H1 (cell line): Measurements from ENCODE around the gene ZNF277. TPM values are rescaled to one million over a fixed set of nuclear protein-coding genes. Genes with fewer than 3 reads are reported as not detected.

ENCODE experiments used
- CTCF ChIA-PET: fragments of 300-600 bp; sonication (Branson Sonifier 250); formaldehyde crosslinking; loops from one replicate; lab custom pipeline; 2021; ENCODE audit not compliant: partially characterized antibody; lab: Charles Lee
- POLR2A ChIA-PET: fragments of 300-600 bp; sonication (Branson Sonifier 250); formaldehyde crosslinking; loops from one replicate; lab custom pipeline; 2021; ENCODE audit warnings: inconsistent platforms; ENCODE audit not compliant: partially characterized antibody; lab: Charles Lee
- DNase-seq, 2 experiments: peaks; one replicate each; pipeline versions ENCODE4 v3.0.0 to v3.0.0-alpha.2; 2010 to 2022; ENCODE audit warnings: low spot score in 2 of 2, low read depth in 1 of 2, mixed read lengths in 1 of 2
- FAIRE-seq: peaks from 2 replicates; lab custom pipeline; 2011; peaks lifted over from hg19 to GRCh38; lab: Jason Lieb, UNC
- H2AFZ ChIP-seq: 2 replicates; pipeline ENCODE4 v1.8.1; 2012; ENCODE audit warnings: low read length, inconsistent platforms
- H2AK5ac ChIP-seq: 2 replicates; pipeline ENCODE4 v1.6.1; 2013; ENCODE audit warnings: low read depth, low read length
- H2BK120ac ChIP-seq: replicated peaks from 2 replicates; pipeline ENCODE3; 2013; ENCODE audit warnings: low read depth, low read length, inconsistent platforms
- H2BK12ac ChIP-seq: 2 replicates; pipeline ENCODE4 v1.6.1; 2013; ENCODE audit warnings: low read depth, low read length
- H2BK15ac ChIP-seq: 2 replicates; pipeline ENCODE4 v1.6.1; 2013; ENCODE audit warnings: low read length
- H2BK20ac ChIP-seq: 2 replicates; pipeline ENCODE4 v1.6.1; 2013; ENCODE audit warnings: low read length
- H2BK5ac ChIP-seq: 2 replicates; pipeline ENCODE4 v1.6.1; 2013; ENCODE audit warnings: low read depth, low read length
- H3K14ac ChIP-seq: 2 replicates; pipeline ENCODE4 v1.6.1; 2013; ENCODE audit warnings: inconsistent platforms; ENCODE audit not compliant: insufficient read length
- H3K18ac ChIP-seq: 2 replicates; pipeline ENCODE4 v1.6.1; 2013; ENCODE audit warnings: low read length; ENCODE audit errors: extremely low read depth
- H3K23ac ChIP-seq: 2 replicates; pipeline ENCODE4 v1.6.1; 2013; ENCODE audit warnings: inconsistent platforms; ENCODE audit not compliant: insufficient read length
- H3K23me2 ChIP-seq: 2 replicates; pipeline ENCODE4 v1.6.1; 2013; ENCODE audit warnings: low read depth, low read length
- H3K27ac ChIP-seq: 2 replicates; pipeline ENCODE4 v1.6.1; 2011; ENCODE audit warnings: low read depth, low read length, inconsistent platforms
- H3K27me3 ChIP-seq, 4 experiments: replicated peaks in 1 of 4; 1 replicate in 1 of 4; 2 replicates in 3 of 4; pipeline versions ENCODE4 v1.6.1 to v1.8.1; 2011 to 2013; ENCODE audit warnings: low read length in 3 of 4, mild to moderate bottlenecking in 3 of 4, inconsistent platforms in 2 of 4, mixed read lengths in 2 of 4, moderate library complexity in 1 of 4; ENCODE audit not compliant: control insufficient read depth in 3 of 4, insufficient read depth in 3 of 4; ENCODE audit errors: extremely low read depth in 1 of 4
- H3K36me3 ChIP-seq, 4 experiments: 2 replicates each; pipeline versions ENCODE4 v1.6.1 to v1.8.1; 2011 to 2013; ENCODE audit warnings: mild to moderate bottlenecking in 4 of 4, low read length in 3 of 4, moderate library complexity in 2 of 4, control low read depth in 1 of 4, inconsistent platforms in 1 of 4; ENCODE audit not compliant: insufficient read depth in 4 of 4, control insufficient read depth in 2 of 4
- H3K4ac ChIP-seq: replicated peaks from 2 replicates; pipeline ENCODE3; 2013; ENCODE audit warnings: low read length, low read depth, mixed read lengths, inconsistent platforms; ENCODE audit not compliant: insufficient read length
- H3K4me1 ChIP-seq, 4 experiments: replicated peaks in 1 of 4; 1 replicate in 1 of 4; 2 replicates in 3 of 4; pipeline versions ENCODE4 v1.6.1 to v1.8.1; 2011 to 2013; ENCODE audit warnings: low read length in 3 of 4, inconsistent platforms in 2 of 4, mixed read lengths in 1 of 4; ENCODE audit not compliant: insufficient read depth in 4 of 4, control insufficient read depth in 3 of 4
- H3K4me2 ChIP-seq, 2 experiments: 2 replicates each; pipeline versions ENCODE4 v1.6.1 to v1.8.1; 2011 to 2013; ENCODE audit warnings: low read depth in 2 of 2, low read length in 2 of 2, control low read depth in 1 of 2, inconsistent platforms in 1 of 2, mild to moderate bottlenecking in 1 of 2; ENCODE audit not compliant: insufficient read depth in 1 of 2
- H3K4me3 ChIP-seq, 4 experiments: fragments of 200-600, 300-600 bp in 1 of 4; sonication (generic), shearing (Covaris generic), sonication (Bioruptor Twin) in 1 of 4; 2 replicates each; pipeline versions ENCODE4 v1.5.1 to v1.8.1; 2011 to 2016; ENCODE audit warnings: low read length in 4 of 4, low read depth in 3 of 4, control low read depth in 2 of 4, inconsistent platforms in 2 of 4, mild to moderate bottlenecking in 2 of 4, mixed read lengths in 1 of 4, moderate library complexity in 1 of 4; ENCODE audit not compliant: insufficient read depth in 2 of 4; ENCODE audit errors: extremely low read depth in 1 of 4
- H3K56ac ChIP-seq: replicated peaks from 2 replicates; pipeline ENCODE3; 2013; ENCODE audit warnings: low read depth, mild to moderate bottlenecking, mixed read lengths, low read length, inconsistent platforms; ENCODE audit not compliant: insufficient read length
- H3K79me1 ChIP-seq: 2 replicates; pipeline ENCODE4 v1.6.1; 2013; ENCODE audit warnings: low read depth, low read length, control low read depth
- H3K79me2 ChIP-seq, 2 experiments: 2 replicates each; pipeline versions ENCODE4 v1.6.1 to v1.8.1; 2012 to 2013; ENCODE audit warnings: low read length in 2 of 2, mild to moderate bottlenecking in 2 of 2, inconsistent platforms in 1 of 2; ENCODE audit not compliant: insufficient read depth in 2 of 2, control insufficient read depth in 1 of 2
- H3K9ac ChIP-seq, 4 experiments: replicated peaks in 1 of 4; 1 replicate in 1 of 4; 2 replicates in 3 of 4; pipeline versions ENCODE4 v1.6.1 to v1.8.1; 2011 to 2013; ENCODE audit warnings: low read depth in 3 of 4, low read length in 3 of 4, control low read depth in 2 of 4, mild to moderate bottlenecking in 2 of 4, moderate library complexity in 2 of 4, inconsistent platforms in 1 of 4; ENCODE audit errors: extremely low read depth in 1 of 4
- H3K9me3 ChIP-seq, 2 experiments: 2 replicates each; pipeline versions ENCODE4 v1.6.1 to v1.8.1; 2012 to 2013; ENCODE audit warnings: mild to moderate bottlenecking in 2 of 2, moderate library complexity in 2 of 2, control low read depth in 1 of 2, inconsistent platforms in 1 of 2, low read depth in 1 of 2, low read length in 1 of 2, mixed read lengths in 1 of 2; ENCODE audit not compliant: insufficient read depth in 2 of 2
- H4K20me1 ChIP-seq, 2 experiments: replicated peaks in 1 of 2; 2 replicates each; pipeline versions ENCODE3 to v1.8.1; 2011 to 2013; ENCODE audit warnings: inconsistent platforms in 2 of 2, low read length in 2 of 2, mild to moderate bottlenecking in 1 of 2; ENCODE audit not compliant: insufficient read depth in 2 of 2, control insufficient read depth in 1 of 2
- H4K5ac ChIP-seq: 2 replicates; pipeline ENCODE4 v1.6.1; 2013; ENCODE audit warnings: low read length, low read depth, mixed read lengths, inconsistent platforms; ENCODE audit not compliant: insufficient read length
- H4K8ac ChIP-seq: 2 replicates; pipeline ENCODE4 v1.8.0; 2013; ENCODE audit warnings: mild to moderate bottlenecking, moderate library complexity, low read length, inconsistent platforms; ENCODE audit not compliant: insufficient read depth; ENCODE audit errors: extremely low read depth
- H4K91ac ChIP-seq: replicated peaks from 2 replicates; pipeline ENCODE3; 2013; ENCODE audit warnings: low read length, mixed read lengths, inconsistent platforms; ENCODE audit not compliant: insufficient read length
- ASH2L ChIP-seq: fragments of 200-600, 300-600 bp; sonication (generic); IDR thresholded peaks from one replicate; pipeline ENCODE4 v1.7.1; 2017; ENCODE audit warnings: low read length
- CTBP2 ChIP-seq: IDR thresholded peaks from 2 replicates; pipeline ENCODE4 v1.7.0; 2011; ENCODE audit warnings: borderline replicate concordance, mild to moderate bottlenecking, moderate library complexity, mixed read lengths, low read length; ENCODE audit not compliant: insufficient read depth, insufficient read length
- HDAC6 ChIP-seq: IDR thresholded peaks from one replicate; pipeline ENCODE4 v1.7.1; 2012; ENCODE audit warnings: low read depth, mild to moderate bottlenecking, inconsistent platforms, low read length, moderate library complexity
- JUN ChIP-seq: IDR thresholded peaks from 2 replicates; pipeline ENCODE4 v1.6.1; 2011; ENCODE audit warnings: low read depth, mild to moderate bottlenecking, improper control_type of control experiment, low read length
- NANOG ChIP-seq: IDR thresholded peaks from 2 replicates; pipeline ENCODE4 v1.6.1; 2011; ENCODE audit warnings: low read length, low read depth, mild to moderate bottlenecking, inconsistent platforms; ENCODE audit not compliant: insufficient read depth, poor library complexity, severe bottlenecking
- PHF8 ChIP-seq: fragments of 200-600 bp; sonication (generic); conservative IDR thresholded peaks from 2 replicates; pipeline ENCODE4 v1.7.1; 2012; ENCODE audit warnings: low read depth, mild to moderate bottlenecking, inconsistent platforms, low read length, moderate library complexity
- RBBP5 ChIP-seq: IDR thresholded peaks from 2 replicates; pipeline ENCODE4 v1.7.1; 2012; ENCODE audit warnings: low read depth, mild to moderate bottlenecking, inconsistent platforms, low read length, moderate library complexity, borderline replicate concordance
- SIX5 ChIP-seq: IDR thresholded peaks from 2 replicates; pipeline ENCODE4 v1.6.1; 2011; ENCODE audit warnings: mild to moderate bottlenecking, low read depth, low read length
- USF2 ChIP-seq: IDR thresholded peaks from 2 replicates; pipeline ENCODE4 v1.6.1; 2011; ENCODE audit warnings: low read length, improper control_type of control experiment
- WGBS, 2 experiments: shearing (Covaris generic) in 1 of 2; methylation state at CpG; one replicate each; pipeline versions ENCODE4 v1.1.6 to v1.1.7; 2013 to 2015; ENCODE audit warnings: low lambda C conversion rate in 2 of 2, mixed read lengths in 2 of 2, inconsistent platforms in 1 of 2, low coverage in 1 of 2, missing lambda C conversion rate in 1 of 2; ENCODE audit not compliant: insufficient replicate concordance in 2 of 2, insufficient coverage in 1 of 2, insufficient read length in 1 of 2; ENCODE audit errors: extremely low coverage in 1 of 2, missing lambda C conversion rate in 1 of 2; 5-methylcytosine and 5-hydroxymethylcytosine counted together
- polyA plus RNA-seq, 7 experiments: library from polyadenylated mRNA; depleted of rRNA in 3 of 7; stranded (reverse) in 5 of 7; unstranded in 2 of 7; fragments of >200 nt in 5 of 7; fragments of 200-250 nt in 2 of 7; gene quantifications; 1 replicate in 5 of 7; 2 replicates in 1 of 7; 4 replicates in 1 of 7; pipeline versions ENCODE4 v1.2.1 to v1.2.3, GENCODE V29; 2011 to 2013; ENCODE audit warnings: missing spikeins in 2 of 7, mixed read lengths in 2 of 7
- total RNA-seq: library from RNA; stranded (reverse); fragmentation: NEBNext Ultra II Directional; extraction: Animal tissue kit (Norgen Biotek cat#: 25700); gene quantifications from 2 replicates; pipeline ENCODE4 v1.2.1, GENCODE V29; 2021

Gene ZNF277
- total and polyA plus RNA-seq, 2 of the 8 experiments (the other 6 are each of a cell fraction or from before 2014, with no cell fraction given) = 5.1 to 21.7 TPM

- H2BK20ac ChIP-seq = no peak overlapping the region
- no peak overlapping the region for H2BK5ac ChIP-seq
- no peak overlapping the region for H3K4me2 ChIP-seq
- H3K4me1 ChIP-seq = no peaks in the 10 kb centered on the region
- H4K91ac ChIP-seq = no peak overlapping the region
- no peak overlapping the region for H3K56ac ChIP-seq
- 100% methylated on average over 2 of the region's 2 CpGs; no CpG with 5 or more reads in 1 of the 2 experiments for WGBS, 2 experiments
- no peak overlapping the region for H3K14ac ChIP-seq
- ChIA-PET POLR2A (no interaction called here), CTCF (interaction anchor here (1.4 kb wide), 2 partner anchors 13 to 20 kb away, joined by 3 read pairs; no protein-coding TSS in a partner anchor)
- no peak overlapping the region for H3K27ac ChIP-seq
- H3K23me2 ChIP-seq = no peaks in the 10 kb centered on the region
- H3K18ac ChIP-seq = no peak overlapping the region
- no peak overlapping the region for H4K8ac ChIP-seq
- no peak for FAIRE-seq
- H3K9ac ChIP-seq = no peak overlapping the region
- DNase-seq = no peak
- TF ChIP-seq RBBP5 (no peak), USF2 (no peak), JUN (no peak), HDAC6 (no peak), NANOG (no peak), SIX5 (no peak), PHF8 (no peak), ASH2L (no peak), CTBP2 (no peak)
- no peaks in the 10 kb centered on the region for H4K20me1 ChIP-seq
- H2BK12ac ChIP-seq = no peak overlapping the region
- H3K9me3 ChIP-seq = no peaks in the 10 kb centered on the region
- H3K23ac ChIP-seq = no peak overlapping the region
- no peaks in the 10 kb centered on the region for H3K79me1 ChIP-seq
- H2AK5ac ChIP-seq = no peak overlapping the region
- no peak overlapping the region for H4K5ac ChIP-seq
- H2BK15ac ChIP-seq = no peak overlapping the region
- peaks cover 3 to 16% of the 10 kb centered on the region in 2 experiments; a peak in 2 of 4 replicates for H3K79me2 ChIP-seq
- H3K4ac ChIP-seq = no peak overlapping the region
- no peaks in the 10 kb centered on the region for H3K27me3 ChIP-seq
- no peak overlapping the region for H2AFZ ChIP-seq
- no peak overlapping the region for H2BK120ac ChIP-seq
- no peak overlapping the region for H3K4me3 ChIP-seq
- no peaks in the 10 kb centered on the region for H3K36me3 ChIP-seq
Observed at GRCh38 chr7:112280267-112280666, 73.8 kb downstream of the ZNF277 start.
